Trophoblast cell (in vitro differentiated cells and primary cell): ENCODE measurements around the gene SLC22A24.

Experiments
- DNase-seq, 2 donors: peaks; one replicate each; pipeline ENCODE4 v3.0.0-alpha.2; 2016
- H2AFZ ChIP-seq: 2 replicates; pipeline ENCODE4 v1.6.1; 2013; ENCODE audit warnings: low read length, moderate library complexity, mild to moderate bottlenecking; ENCODE audit not compliant: insufficient read depth, poor library complexity
- H2AK5ac ChIP-seq: 2 replicates; pipeline ENCODE4 v1.6.1; 2013; ENCODE audit warnings: mild to moderate bottlenecking, low read length
- H2BK120ac ChIP-seq: 2 replicates; pipeline ENCODE4 v1.6.1; 2013; ENCODE audit warnings: low read length, mild to moderate bottlenecking, moderate library complexity; ENCODE audit not compliant: insufficient read depth, poor library complexity
- H2BK12ac ChIP-seq: 2 replicates; pipeline ENCODE4 v1.6.1; 2013; ENCODE audit warnings: mild to moderate bottlenecking, low read length, moderate library complexity
- H2BK5ac ChIP-seq: 2 replicates; pipeline ENCODE4 v1.6.1; 2013; ENCODE audit warnings: low read length, low read depth, moderate library complexity, mild to moderate bottlenecking; ENCODE audit not compliant: poor library complexity
- H3K14ac ChIP-seq: 2 replicates; pipeline ENCODE4 v1.6.1; 2013; ENCODE audit warnings: mild to moderate bottlenecking, low read length
- H3K18ac ChIP-seq: 2 replicates; pipeline ENCODE4 v1.6.1; 2013; ENCODE audit warnings: mild to moderate bottlenecking, low read length
- H3K23ac ChIP-seq: 2 replicates; pipeline ENCODE4 v1.6.1; 2013; ENCODE audit warnings: low read length
- H3K27ac ChIP-seq: 2 replicates; pipeline ENCODE4 v1.5.1; 2013; ENCODE audit warnings: low read depth, mild to moderate bottlenecking, inconsistent platforms, low read length, moderate library complexity
- H3K27me3 ChIP-seq: 2 replicates; pipeline ENCODE4 v1.6.1; 2013; ENCODE audit warnings: inconsistent platforms, mild to moderate bottlenecking, low read length, moderate library complexity; ENCODE audit not compliant: insufficient read depth
- H3K36me3 ChIP-seq, 2 experiments: 1 replicate in 1 of 2; 2 replicates in 1 of 2; pipeline ENCODE4 v1.6.1; 2013; ENCODE audit warnings: low read length in 2 of 2, mild to moderate bottlenecking in 2 of 2, moderate library complexity in 1 of 2; ENCODE audit not compliant: insufficient read depth in 2 of 2, control insufficient read depth in 1 of 2
- H3K4ac ChIP-seq: 2 replicates; pipeline ENCODE4 v1.6.1; 2013; ENCODE audit warnings: low read depth, mild to moderate bottlenecking, low read length, moderate library complexity
- H3K4me1 ChIP-seq, 2 experiments: 1 replicate in 1 of 2; 2 replicates in 1 of 2; pipeline ENCODE4 v1.6.1; 2013; ENCODE audit warnings: low read length in 2 of 2, mild to moderate bottlenecking in 2 of 2, moderate library complexity in 1 of 2; ENCODE audit not compliant: insufficient read depth in 2 of 2, control insufficient read depth in 1 of 2
- H3K4me2 ChIP-seq: 2 replicates; pipeline ENCODE4 v1.6.1; 2013; ENCODE audit warnings: inconsistent platforms, mild to moderate bottlenecking, low read length, moderate library complexity
- H3K4me3 ChIP-seq: 2 replicates; pipeline ENCODE4 v1.5.1; 2013; ENCODE audit warnings: mild to moderate bottlenecking, low read depth, low read length, inconsistent platforms
- H3K79me1 ChIP-seq: one replicate; pipeline ENCODE4 v1.6.1; 2013; ENCODE audit warnings: low read length
- H3K79me2 ChIP-seq: 2 replicates; pipeline ENCODE4 v1.6.1; 2013; ENCODE audit warnings: low read length, mild to moderate bottlenecking; ENCODE audit not compliant: control insufficient read depth, insufficient read depth, poor library complexity
- H3K9ac ChIP-seq: 2 replicates; pipeline ENCODE4 v1.6.1; 2013; ENCODE audit warnings: mild to moderate bottlenecking, low read length
- H3K9me3 ChIP-seq: 2 replicates; pipeline ENCODE4 v1.6.1; 2013; ENCODE audit warnings: low read depth, mild to moderate bottlenecking, control low read depth, inconsistent platforms, low read length; ENCODE audit not compliant: insufficient read depth
- H4K12ac ChIP-seq: 2 replicates; pipeline ENCODE4 v1.6.1; 2013; ENCODE audit warnings: low read depth, mild to moderate bottlenecking, low read length, moderate library complexity
- H4K8ac ChIP-seq: 2 replicates; pipeline ENCODE4 v1.6.1; 2013; ENCODE audit warnings: low read depth, mild to moderate bottlenecking, low read length, moderate library complexity
- H4K91ac ChIP-seq: one replicate; pipeline ENCODE4 v1.6.1; 2013; ENCODE audit warnings: low read depth, mild to moderate bottlenecking, low read length, moderate library complexity
- WGBS: extraction: QIAGEN DNeasy Blood & Tissue Kit; methylation state at CpG from one replicate; pipeline ENCODE4 v1.1.7; 2013; ENCODE audit warnings: missing lambda C conversion rate; ENCODE audit not compliant: insufficient read length, insufficient coverage; ENCODE audit errors: extremely low coverage; 5-methylcytosine and 5-hydroxymethylcytosine counted together

SLC22A24 gene

DNA sequence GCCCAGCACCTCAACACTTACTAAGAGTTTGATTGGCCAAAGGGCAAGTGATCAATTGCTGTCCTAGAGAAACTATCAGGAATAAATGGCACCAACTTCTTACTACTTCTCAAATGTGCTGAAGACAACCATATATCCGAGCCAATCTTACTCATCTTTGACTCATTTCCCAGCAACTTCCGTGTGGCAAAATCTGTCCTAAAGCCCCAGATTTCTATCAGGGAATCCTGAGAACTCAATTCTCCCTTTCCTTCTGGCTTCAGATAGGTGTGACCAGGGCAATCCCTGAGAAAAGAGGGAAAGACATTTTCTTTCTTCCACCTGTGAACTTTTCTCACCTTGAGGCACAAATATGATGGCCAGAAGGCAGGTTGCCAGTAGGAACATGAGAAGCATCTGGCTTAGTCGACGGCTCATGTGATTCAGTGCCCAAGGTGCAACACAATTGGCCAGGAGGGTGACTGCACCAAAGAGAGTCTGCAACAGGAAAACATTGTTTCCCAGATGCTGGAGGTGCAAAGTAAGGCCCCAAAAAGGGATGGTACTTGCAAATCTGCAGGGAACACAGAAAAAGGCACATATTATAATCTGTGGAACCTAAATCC is 21.8 kb upstream of the SLC22A24 start:
- Histone ChIP-seq H3K27ac (no peak overlapping the region), H3K4me3 (no peak overlapping the region), H4K91ac (no peak overlapping the region), H3K79me2 (no peaks in the 10 kb centered on the region), H3K4me1 (no peaks in the 10 kb centered on the region), H3K9me3 (no peaks in the 10 kb centered on the region), H2BK120ac (no peak overlapping the region), H3K14ac (no peak overlapping the region), H2BK12ac (no peak overlapping the region), H3K79me1 (no peaks in the 10 kb centered on the region), H3K9ac (no peak overlapping the region), H2AFZ (no peak overlapping the region), H3K23ac (no peak overlapping the region), H3K27me3 (no peaks in the 10 kb centered on the region), H4K8ac (no peak overlapping the region), H3K18ac (no peak overlapping the region), H2AK5ac (no peak overlapping the region), H3K36me3 (no peaks in the 10 kb centered on the region), H3K4ac (no peak overlapping the region), H4K12ac (no peak overlapping the region), H2BK5ac (no peak overlapping the region), H3K4me2 (no peak overlapping the region)
- DNase-seq = no peak
- WGBS = no CpG with 5 or more reads among the region's 4 CpGs

GRCh38 chr11:63155794-63156193 is 11.8 kb upstream of the SLC22A24 start:
- no CpG with 5 or more reads among the region's 1 CpG for WGBS

GRCh38 chr11:63146581-63146980 is 2.6 kb upstream of the SLC22A24 start:
- no peak overlapping the region for H3K4ac ChIP-seq
- no peaks in the 10 kb centered on the region for H3K27me3 ChIP-seq
- no peak overlapping the region for H4K91ac ChIP-seq
- H3K9me3 ChIP-seq = no peaks in the 10 kb centered on the region
- no peak overlapping the region for H2AK5ac ChIP-seq
- DNase-seq = no peak
- no peaks in the 10 kb centered on the region for H3K36me3 ChIP-seq
- H2BK5ac ChIP-seq = no peak overlapping the region
- H3K18ac ChIP-seq = no peak overlapping the region
- H3K4me3 ChIP-seq = no peak overlapping the region
- H4K12ac ChIP-seq = no peak overlapping the region
- H3K14ac ChIP-seq = no peak overlapping the region
- no peak overlapping the region for H3K27ac ChIP-seq
- H3K79me1 ChIP-seq = no peaks in the 10 kb centered on the region
- no peak overlapping the region for H3K4me2 ChIP-seq
- no peak overlapping the region for H3K23ac ChIP-seq
- H2BK120ac ChIP-seq = no peak overlapping the region
- no peak overlapping the region for H2BK12ac ChIP-seq
- no peaks in the 10 kb centered on the region for H3K4me1 ChIP-seq
- no peak overlapping the region for H4K8ac ChIP-seq
- no CpG with 5 or more reads among the region's 2 CpGs for WGBS
- H3K79me2 ChIP-seq = no peaks in the 10 kb centered on the region
- H2AFZ ChIP-seq = no peak overlapping the region
- no peak overlapping the region for H3K9ac ChIP-seq

More at GRCh38 chr11:63155794-63156193, 11.8 kb upstream of the SLC22A24 start:
- Histone ChIP-seq H3K79me1 (no peaks in the 10 kb centered on the region), H2BK5ac (no peak overlapping the region), H4K12ac (no peak overlapping the region), H3K18ac (no peak overlapping the region), H3K27ac (no peak overlapping the region), H3K9me3 (peaks cover 5% of the 10 kb centered on the region), H3K9ac (no peak overlapping the region), H2AK5ac (no peak overlapping the region), H3K79me2 (no peaks in the 10 kb centered on the region), H3K4me2 (no peak overlapping the region), H3K4me1 (no peaks in the 10 kb centered on the region), H3K23ac (no peak overlapping the region), H3K27me3 (no peaks in the 10 kb centered on the region), H4K91ac (no peak overlapping the region), H3K14ac (no peak overlapping the region), H2BK12ac (no peak overlapping the region), H3K36me3 (no peaks in the 10 kb centered on the region), H4K8ac (no peak overlapping the region), H3K4me3 (no peak overlapping the region), H2AFZ (no peak overlapping the region), H2BK120ac (no peak overlapping the region), H3K4ac (no peak overlapping the region)
- DNase-seq = no peak

GRCh38 chr11:63142459-63142858 is 1.6 kb downstream of the SLC22A24 start:
- H3K4me2 ChIP-seq = no peak overlapping the region
- H2AK5ac ChIP-seq = no peak overlapping the region
- H2BK120ac ChIP-seq = no peak overlapping the region
- H3K27me3 ChIP-seq = no peaks in the 10 kb centered on the region
- no peak overlapping the region for H3K4ac ChIP-seq
- no peaks in the 10 kb centered on the region for H3K9me3 ChIP-seq
- H3K27ac ChIP-seq = no peak overlapping the region
- no peak overlapping the region for H2AFZ ChIP-seq
- H3K14ac ChIP-seq = no peak overlapping the region
- no peaks in the 10 kb centered on the region for H3K36me3 ChIP-seq
- no peaks in the 10 kb centered on the region for H3K79me2 ChIP-seq
- no peak overlapping the region for H4K91ac ChIP-seq
- no peak overlapping the region for H2BK5ac ChIP-seq
- no peak overlapping the region for H3K9ac ChIP-seq
- DNase-seq = no peak
- no peaks in the 10 kb centered on the region for H3K79me1 ChIP-seq
- no peak overlapping the region for H3K18ac ChIP-seq
- H2BK12ac ChIP-seq = no peak overlapping the region
- no peak overlapping the region for H4K12ac ChIP-seq
- H3K4me3 ChIP-seq = no peak overlapping the region
- no CpG with 5 or more reads among the region's 3 CpGs for WGBS
- no peaks in the 10 kb centered on the region for H3K4me1 ChIP-seq
- H4K8ac ChIP-seq = no peak overlapping the region
- no peak overlapping the region for H3K23ac ChIP-seq
